ENCODE measurements around the gene MRPL55.

DNA sequence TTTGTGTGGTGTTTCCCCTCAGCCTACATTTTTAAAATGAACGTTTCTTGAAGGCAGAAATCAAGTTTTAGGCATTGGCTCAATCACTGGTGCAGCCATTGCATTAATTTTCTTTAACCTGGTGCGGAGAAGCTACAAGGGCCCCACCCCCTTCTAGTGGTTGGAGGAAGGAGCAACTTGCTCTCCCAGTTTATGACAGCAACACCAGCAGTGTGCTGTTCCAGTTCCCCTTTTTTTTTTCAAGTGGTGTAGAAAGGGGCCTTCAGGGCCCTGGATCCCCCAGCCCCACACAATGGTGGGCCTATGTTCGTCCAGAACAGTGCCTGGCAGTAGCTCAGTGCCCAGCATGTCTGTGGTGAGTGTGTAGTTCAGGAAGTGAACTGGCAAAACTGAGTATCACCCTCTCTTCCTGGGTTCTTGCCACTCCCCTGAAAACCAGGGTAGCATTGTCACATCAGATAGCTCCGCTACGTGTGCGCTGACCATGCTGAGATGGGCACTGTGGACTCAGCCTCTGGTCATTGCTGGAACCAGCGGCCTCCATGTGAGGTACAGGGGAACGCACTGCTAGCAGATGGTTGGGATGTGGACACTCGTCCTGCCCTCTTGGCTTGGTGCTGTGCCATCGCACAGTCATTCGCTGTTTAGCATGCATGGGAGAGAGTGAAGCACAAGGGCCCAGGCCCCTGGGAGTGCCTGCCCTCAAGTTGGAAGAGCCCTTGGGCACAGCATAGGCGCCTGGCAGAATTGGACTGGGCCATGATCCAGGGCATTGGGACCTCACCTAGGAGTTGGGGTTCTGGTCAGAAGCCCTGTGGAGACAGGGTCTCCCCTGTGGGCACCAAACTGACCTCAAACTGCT is 19.3 kb downstream of the MRPL55 start:
- TF ChIP-seq, protein P1, sequence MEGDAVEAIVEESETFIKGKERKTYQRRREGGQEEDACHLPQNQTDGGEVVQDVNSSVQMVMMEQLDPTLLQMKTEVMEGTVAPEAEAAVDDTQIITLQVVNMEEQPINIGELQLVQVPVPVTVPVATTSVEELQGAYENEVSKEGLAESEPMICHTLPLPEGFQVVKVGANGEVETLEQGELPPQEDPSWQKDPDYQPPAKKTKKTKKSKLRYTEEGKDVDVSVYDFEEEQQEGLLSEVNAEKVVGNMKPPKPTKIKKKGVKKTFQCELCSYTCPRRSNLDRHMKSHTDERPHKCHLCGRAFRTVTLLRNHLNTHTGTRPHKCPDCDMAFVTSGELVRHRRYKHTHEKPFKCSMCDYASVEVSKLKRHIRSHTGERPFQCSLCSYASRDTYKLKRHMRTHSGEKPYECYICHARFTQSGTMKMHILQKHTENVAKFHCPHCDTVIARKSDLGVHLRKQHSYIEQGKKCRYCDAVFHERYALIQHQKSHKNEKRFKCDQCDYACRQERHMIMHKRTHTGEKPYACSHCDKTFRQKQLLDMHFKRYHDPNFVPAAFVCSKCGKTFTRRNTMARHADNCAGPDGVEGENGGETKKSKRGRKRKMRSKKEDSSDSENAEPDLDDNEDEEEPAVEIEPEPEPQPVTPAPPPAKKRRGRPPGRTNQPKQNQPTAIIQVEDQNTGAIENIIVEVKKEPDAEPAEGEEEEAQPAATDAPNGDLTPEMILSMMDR (IDR thresholded peaks at IDR 0.05 in 2 of 3, conservative IDR thresholded peaks at IDR 0.05 in 1 of 3; ENCODE audit: borderline replicate concordance in 1 of 3, insufficient read depth in 1 of 3, low read depth in 2 of 3, low read length in 2 of 3) = no peak
- no peak for TF ChIP-seq SIN3A (IDR thresholded peaks at IDR 0.05; ENCODE audit: low read depth)
- TF ChIP-seq ELF1 (IDR thresholded peaks at IDR 0.05; ENCODE audit: borderline replicate concordance, low read depth) = no peak

Data from HCT116 (cell line).